H9 (cell line): ENCODE results near the gene PSMB3. TPM values are rescaled to one million over a fixed set of nuclear protein-coding genes. Genes with fewer than 3 reads are reported as not detected.
"Not testable (repeated sequence)": the region's sequence is repeated elsewhere in the genome, so short reads cannot be mapped to it uniquely, and the experiment has no call there.

Source experiments
- DNase-seq: peaks from one replicate; pipeline ENCODE4 v3.0.0-alpha.2; 2017
- H2AFZ ChIP-seq: one replicate; pipeline ENCODE4 v1.6.1; 2013; ENCODE audit warnings: mild to moderate bottlenecking, low read length, control low read depth, moderate library complexity
- H2AK5ac ChIP-seq: 2 replicates; pipeline ENCODE4 v1.6.1; 2013; ENCODE audit warnings: low read length, control low read depth, mixed read lengths; ENCODE audit not compliant: insufficient read length
- H2BK120ac ChIP-seq: one replicate; pipeline ENCODE4 v1.6.1; 2013; ENCODE audit warnings: low read depth, mild to moderate bottlenecking, low read length, control low read depth, inconsistent platforms; ENCODE audit not compliant: poor library complexity, severe bottlenecking
- H2BK12ac ChIP-seq: 2 replicates; pipeline ENCODE4 v1.6.1; 2013; ENCODE audit warnings: low read length, control low read depth, mixed read lengths, low read depth; ENCODE audit not compliant: insufficient read length
- H2BK15ac ChIP-seq: 2 replicates; pipeline ENCODE4 v1.6.1; 2013; ENCODE audit warnings: low read depth, low read length, control low read depth
- H2BK20ac ChIP-seq: one replicate; pipeline ENCODE4 v1.6.1; 2013; ENCODE audit warnings: low read depth, mild to moderate bottlenecking, low read length, control low read depth, inconsistent platforms; ENCODE audit not compliant: poor library complexity, severe bottlenecking
- H2BK5ac ChIP-seq: 2 replicates; pipeline ENCODE4 v1.6.1; 2013; ENCODE audit warnings: low read length, control low read depth, mixed read lengths; ENCODE audit not compliant: insufficient read length
- H3K14ac ChIP-seq: 2 replicates; pipeline ENCODE4 v1.6.1; 2013; ENCODE audit warnings: low read length, control low read depth; ENCODE audit not compliant: insufficient read depth
- H3K18ac ChIP-seq: 2 replicates; pipeline ENCODE4 v1.6.1; 2013; ENCODE audit warnings: low read depth, mild to moderate bottlenecking, mixed read lengths, low read length, control low read depth; ENCODE audit not compliant: insufficient read length
- H3K23ac ChIP-seq: 2 replicates; pipeline ENCODE4 v1.6.1; 2013; ENCODE audit warnings: low read length, control low read depth, mixed read lengths, low read depth; ENCODE audit not compliant: insufficient read length
- H3K23me2 ChIP-seq: 2 replicates; pipeline ENCODE4 v1.6.1; 2013; ENCODE audit warnings: low read depth, mild to moderate bottlenecking, mixed read lengths, low read length, control low read depth; ENCODE audit not compliant: insufficient read length, poor library complexity, severe bottlenecking
- H3K27ac ChIP-seq: 2 replicates; pipeline ENCODE4 v1.5.1; 2013; ENCODE audit warnings: low read length, control low read depth, mixed read lengths, low read depth; ENCODE audit not compliant: insufficient read length
- H3K27me3 ChIP-seq: 2 replicates; pipeline ENCODE4 v1.6.1; 2013; ENCODE audit warnings: low read length, control low read depth, inconsistent platforms; ENCODE audit not compliant: insufficient read depth
- H3K4ac ChIP-seq: 2 replicates; pipeline ENCODE4 v1.6.1; 2013; ENCODE audit warnings: low read depth, mild to moderate bottlenecking, control low read depth, inconsistent platforms, low read length, moderate library complexity
- H3K4me1 ChIP-seq: 2 replicates; pipeline ENCODE4 v1.6.1; 2013; ENCODE audit warnings: low read length, control low read depth, inconsistent platforms; ENCODE audit not compliant: insufficient read depth
- H3K4me2 ChIP-seq: 2 replicates; pipeline ENCODE4 v1.6.1; 2013; ENCODE audit warnings: low read length, control low read depth, mixed read lengths; ENCODE audit not compliant: insufficient read length, insufficient read depth
- H3K56ac ChIP-seq: 2 replicates; pipeline ENCODE4 v1.6.1; 2013; ENCODE audit warnings: low read depth, mild to moderate bottlenecking, mixed read lengths, low read length, control low read depth; ENCODE audit not compliant: insufficient read length
- H3K79me1 ChIP-seq: 2 replicates; pipeline ENCODE4 v1.6.1; 2013; ENCODE audit warnings: low read depth, mild to moderate bottlenecking, moderate library complexity, low read length, control low read depth, inconsistent platforms; ENCODE audit not compliant: insufficient read depth, poor library complexity, severe bottlenecking
- H3K79me2 ChIP-seq: 2 replicates; pipeline ENCODE4 v1.6.1; 2013; ENCODE audit warnings: low read length, control low read depth, inconsistent platforms; ENCODE audit not compliant: insufficient read depth
- H3K9ac ChIP-seq: 2 replicates; pipeline ENCODE4 v1.6.1; 2013; ENCODE audit warnings: low read length, control low read depth, mixed read lengths; ENCODE audit not compliant: insufficient read length; ENCODE audit errors: extremely low read depth
- H3K9me3 ChIP-seq: one replicate; pipeline ENCODE4 v1.6.1; 2013; ENCODE audit warnings: low read depth, low read length, inconsistent platforms; ENCODE audit not compliant: control insufficient read depth
- H3T11ph ChIP-seq: one replicate; pipeline ENCODE4 v1.6.1; 2013; ENCODE audit warnings: mild to moderate bottlenecking, low read length, control low read depth, inconsistent platforms
- H4K20me1 ChIP-seq: one replicate; pipeline ENCODE4 v1.6.1; 2013; ENCODE audit not compliant: control insufficient read depth, insufficient read length, insufficient read depth
- H4K5ac ChIP-seq: 2 replicates; pipeline ENCODE4 v1.6.1; 2013; ENCODE audit warnings: low read depth, mild to moderate bottlenecking, mixed read lengths, low read length, control low read depth; ENCODE audit not compliant: insufficient read length
- H4K8ac ChIP-seq: replicated peaks from 2 replicates; pipeline ENCODE4 v1.6.1; 2013; ENCODE audit warnings: low read length, control low read depth, mixed read lengths, low read depth; ENCODE audit not compliant: insufficient read length
- H4K91ac ChIP-seq: 2 replicates; pipeline ENCODE4 v1.6.1; 2013; ENCODE audit warnings: low read depth, mild to moderate bottlenecking, moderate library complexity, mixed read lengths, low read length, control low read depth; ENCODE audit not compliant: insufficient read length
- H3K27ac Mint-ChIP-seq, 3 experiments: 2 replicates in 2 of 3; 3 replicates in 1 of 3; pipeline ENCODE4 v1.8.0; 2020 to 2021; ENCODE audit warnings: mixed read lengths in 3 of 3, mild to moderate bottlenecking in 1 of 3, moderate library complexity in 1 of 3
- H3K27me3 Mint-ChIP-seq: 2 replicates; pipeline ENCODE4 v1.8.0; 2021; ENCODE audit warnings: low read depth, mild to moderate bottlenecking, moderate library complexity, mixed read lengths
- H3K36me3 Mint-ChIP-seq, 3 experiments: 2 replicates in 2 of 3; 3 replicates in 1 of 3; pipeline ENCODE4 v1.8.0; 2020 to 2021; ENCODE audit warnings: low read depth in 3 of 3, mixed read lengths in 3 of 3; ENCODE audit not compliant: insufficient read depth in 1 of 3
- H3K4me1 Mint-ChIP-seq, 2 experiments: 2 replicates each; pipeline ENCODE4 v1.8.0; 2020; ENCODE audit warnings: mixed read lengths in 2 of 2
- H3K4me3 Mint-ChIP-seq, 2 experiments: 2 replicates in 1 of 2; 3 replicates in 1 of 2; pipeline ENCODE4 v1.8.0; 2020 to 2021; ENCODE audit warnings: mild to moderate bottlenecking in 2 of 2, mixed read lengths in 2 of 2, moderate library complexity in 1 of 2
- H3K9me3 Mint-ChIP-seq, 2 experiments: 2 replicates in 1 of 2; 3 replicates in 1 of 2; pipeline ENCODE4 v1.8.0; 2020; ENCODE audit warnings: mild to moderate bottlenecking in 2 of 2, mixed read lengths in 2 of 2, moderate library complexity in 1 of 2
- CTCF ChIP-seq: fragments of 200-600 bp; sonication (generic); conservative IDR thresholded peaks from 3 replicates; pipeline ENCODE4 v1.8.0; 2021; ENCODE audit warnings: antibody characterized with exemption, mild to moderate bottlenecking
- WGBS: extraction: QIAGEN DNeasy Blood & Tissue Kit; methylation state at CpG from one replicate; pipeline ENCODE4 v1.1.7; 2013; ENCODE audit warnings: missing lambda C conversion rate, low lambda C conversion rate, mixed read lengths; ENCODE audit not compliant: insufficient read length; ENCODE audit errors: extremely low coverage; 5-methylcytosine and 5-hydroxymethylcytosine counted together
- total RNA-seq: library from RNA; stranded (reverse); gene quantifications from 2 replicates; pipeline ENCODE4 v1.2.1, GENCODE V29; 2021

PSMB3 gene
- total RNA-seq, 1 experiment from 2014 or later = 242 TPM

GRCh38 chr17:38725066-38725465, 27.5 kb upstream of the PSMB3 start:
- H2BK20ac ChIP-seq = no peak overlapping the region
- no peak overlapping the region; a peak in 1 of 5 replicates for H3K4me3 Mint-ChIP-seq
- WGBS = no CpG with 5 or more reads among the region's 10 CpGs
- no peak overlapping the region for H3K56ac ChIP-seq
- no peak overlapping the region for H3K23ac ChIP-seq
- peaks cover 54% of the 10 kb centered on the region for H3K27me3 Mint-ChIP-seq
- no peak overlapping the region for H3K27ac Mint-ChIP-seq
- no peak overlapping the region for H2BK12ac ChIP-seq
- H2AFZ ChIP-seq = no peak overlapping the region
- H3K4me1 ChIP-seq = no peaks in the 10 kb centered on the region
- no peak overlapping the region for H3K4me2 ChIP-seq
- H2BK15ac ChIP-seq = no peak overlapping the region
- peaks cover 10% of the 10 kb centered on the region; the same call in 1 of the 2 replicates for H3K27me3 ChIP-seq
- H2AK5ac ChIP-seq = no peak overlapping the region
- H2BK120ac ChIP-seq = no peak overlapping the region
- H3K4ac ChIP-seq = no peak overlapping the region
- H3T11ph ChIP-seq = no peak overlapping the region
- H3K36me3 Mint-ChIP-seq = peaks cover 2 to 7% (median 4%) of the 10 kb centered on the region in 3 experiments; a peak in 5 of 7 replicates
- no peak for DNase-seq
- H3K23me2 ChIP-seq = peaks cover 3% of the 10 kb centered on the region
- H4K5ac ChIP-seq = no peak overlapping the region
- H3K79me2 ChIP-seq = no peaks in the 10 kb centered on the region
- no peak overlapping the region for H4K91ac ChIP-seq
- H4K8ac ChIP-seq = no peak overlapping the region
- H3K4me1 Mint-ChIP-seq = peaks cover 16 to 27% of the 10 kb centered on the region in 2 experiments
- no peak overlapping the region for H3K14ac ChIP-seq
- no peak for TF ChIP-seq CTCF
- H3K27ac ChIP-seq = no peak overlapping the region
- H4K20me1 ChIP-seq = peaks cover 3% of the 10 kb centered on the region
- no peak overlapping the region for H2BK5ac ChIP-seq
- no peaks in the 10 kb centered on the region for H3K9me3 Mint-ChIP-seq
- no peak overlapping the region for H3K9ac ChIP-seq
- no peak overlapping the region for H3K18ac ChIP-seq
- no peaks in the 10 kb centered on the region for H3K79me1 ChIP-seq
- H3K9me3 ChIP-seq = no peaks in the 10 kb centered on the region

GRCh38 chr17:38726145-38726544, 26.4 kb upstream of the PSMB3 start:
- H3K56ac ChIP-seq, H2BK20ac ChIP-seq, H2BK5ac ChIP-seq, H3K23ac ChIP-seq, H3K36me3 Mint-ChIP-seq, H2BK120ac ChIP-seq, H4K5ac ChIP-seq, H3K23me2 ChIP-seq, H3K18ac ChIP-seq, H3K9me3 Mint-ChIP-seq, H3K27ac ChIP-seq, H3K9ac ChIP-seq, H2AFZ ChIP-seq, H3K4me2 ChIP-seq, H3K9me3 ChIP-seq, H3K79me2 ChIP-seq, H3K14ac ChIP-seq, H3K4me1 ChIP-seq, H4K8ac ChIP-seq, H3K27me3 ChIP-seq, H3K79me1 ChIP-seq, H2BK12ac ChIP-seq, H4K20me1 ChIP-seq, H2BK15ac ChIP-seq, H3K27ac Mint-ChIP-seq, H3K4ac ChIP-seq, DNase-seq, H2AK5ac ChIP-seq, H3K4me3 Mint-ChIP-seq, H4K91ac ChIP-seq, H3T11ph ChIP-seq: not testable (repeated sequence)
- Mint-ChIP-seq H3K4me1 (peaks cover 12 to 26% of the 10 kb centered on the region in 2 experiments), H3K27me3 (peaks cover 48% of the 10 kb centered on the region)
- no CpG with 5 or more reads among the region's 8 CpGs for WGBS
